Keratinocyte (primary cell): ENCODE data around the gene GRIA4. TPM values are rescaled to one million over a fixed set of nuclear protein-coding genes. Genes with fewer than 3 reads are reported as not detected.

ENCODE experiments used
- DNase-seq: peaks from one replicate; pipeline ENCODE4 v3.0.0-alpha.2; 2011; ENCODE audit warnings: low read depth, missing footprints, low spot score
- FAIRE-seq: peaks from 2 replicates; lab custom pipeline; 2011; peaks lifted over from hg19 to GRCh38; lab: Jason Lieb, UNC
- H2AFZ ChIP-seq: 2 replicates; pipeline ENCODE4 v1.6.0; 2012; ENCODE audit warnings: low read length, control low read depth, inconsistent platforms; ENCODE audit not compliant: control insufficient read depth
- H3K27ac ChIP-seq: 2 replicates; pipeline ENCODE4 v1.5.1; 2011; ENCODE audit warnings: low read length; ENCODE audit not compliant: control insufficient read depth, insufficient read depth
- H3K27me3 ChIP-seq: 3 replicates; pipeline ENCODE4 v1.6.0; 2011; ENCODE audit warnings: low read length; ENCODE audit not compliant: control insufficient read depth, insufficient read depth; ENCODE audit errors: extremely low read depth
- H3K36me3 ChIP-seq, 2 experiments: 2 replicates in 1 of 2; 3 replicates in 1 of 2; pipeline ENCODE4 v1.5.1; 2011; ENCODE audit warnings: low read length in 2 of 2, mild to moderate bottlenecking in 1 of 2; ENCODE audit not compliant: control insufficient read depth in 2 of 2, insufficient read depth in 2 of 2; ENCODE audit errors: extremely low read depth in 1 of 2
- H3K4me1 ChIP-seq: 3 replicates; pipeline ENCODE4 v1.5.1; 2011; ENCODE audit warnings: low read length; ENCODE audit not compliant: control insufficient read depth, insufficient read depth; ENCODE audit errors: extremely low read depth
- H3K4me2 ChIP-seq: 3 replicates; pipeline ENCODE4 v1.6.0; 2011; ENCODE audit warnings: low read depth, low read length; ENCODE audit not compliant: control insufficient read depth, insufficient read depth; ENCODE audit errors: extremely low read depth
- H3K4me3 ChIP-seq, 3 experiments: fragments of 200-600 bp in 1 of 3; sonication (generic) in 1 of 3; 2 replicates in 2 of 3; 3 replicates in 1 of 3; pipeline ENCODE4 v1.5.1; 2011 to 2016; ENCODE audit warnings: low read length in 3 of 3, mild to moderate bottlenecking in 3 of 3, control low read depth in 2 of 3, inconsistent platforms in 1 of 3, low read depth in 1 of 3, mixed read lengths in 1 of 3, mixed run types in 1 of 3, moderate library complexity in 1 of 3; ENCODE audit not compliant: control insufficient read depth in 2 of 3, insufficient read depth in 2 of 3; ENCODE audit errors: extremely low read depth in 1 of 3
- H3K79me2 ChIP-seq: 2 replicates; pipeline ENCODE4 v1.6.0; 2012; ENCODE audit warnings: low read length; ENCODE audit not compliant: control insufficient read depth, insufficient read depth
- H3K9ac ChIP-seq: 3 replicates; pipeline ENCODE4 v1.6.0; 2011; ENCODE audit warnings: low read length; ENCODE audit not compliant: control insufficient read depth, insufficient read depth; ENCODE audit errors: extremely low read depth
- H3K9me1 ChIP-seq: 3 replicates; pipeline ENCODE4 v1.6.0; 2011; ENCODE audit warnings: low read length; ENCODE audit not compliant: control insufficient read depth, insufficient read depth; ENCODE audit errors: extremely low read depth
- H3K9me3 ChIP-seq: 2 replicates; pipeline ENCODE4 v1.5.1; 2012; ENCODE audit warnings: low read depth, low read length; ENCODE audit not compliant: control insufficient read depth
- H4K20me1 ChIP-seq: 3 replicates; pipeline ENCODE4 v1.6.0; 2011; ENCODE audit warnings: low read length; ENCODE audit not compliant: control insufficient read depth, insufficient read depth; ENCODE audit errors: extremely low read depth
- EZH2 ChIP-seq: IDR thresholded peaks from one replicate; pipeline ENCODE4 v1.6.1; 2012; ENCODE audit warnings: inconsistent platforms, mild to moderate bottlenecking, low read length, moderate library complexity
- dilution Hi-C: fragments of 300-500 bp; cut with MboI; formaldehyde crosslinking; loops from one replicate; pipeline ENCODE4 v1.7.0; 2020; ENCODE audit warnings: low sequenced_read_pairs; ENCODE audit not compliant: extremely low pct_ligation_motif_present
- polyA plus RNA-seq, 5 experiments: library from polyadenylated mRNA; depleted of rRNA in 3 of 5; stranded (reverse) in 3 of 5; stranded (forward) in 1 of 5; unstranded in 1 of 5; fragments of >200 nt; gene quantifications; 1 replicate in 1 of 5; 2 replicates in 3 of 5; 3 replicates in 1 of 5; pipeline versions ENCODE4 v1.2.1 to v1.2.3, GENCODE V29; 2011 to 2012; ENCODE audit warnings: missing spikeins in 2 of 5, low read depth in 1 of 5, low replicate concordance in 1 of 5
- TF ChIP-seq, protein P1 (sequence below), 3 experiments: IDR thresholded peaks in 1 of 3; conservative IDR thresholded peaks in 1 of 3; optimal IDR thresholded peaks in 1 of 3; 2 replicates in 2 of 3; 3 replicates in 1 of 3; pipeline versions ENCODE3 to v1.5.1; 2011; ENCODE audit warnings: low read length in 3 of 3, mild to moderate bottlenecking in 3 of 3, moderate library complexity in 2 of 3, control low read depth in 1 of 3, inconsistent platforms in 1 of 3; ENCODE audit not compliant: insufficient read depth in 2 of 3; ENCODE audit errors: extremely low read depth in 1 of 3

GRIA4 gene
- polyA plus RNA-seq, 1 donor (not counting 4 experiments of a cell fraction or from before 2014, with no cell fraction given), result not detected

DNA sequence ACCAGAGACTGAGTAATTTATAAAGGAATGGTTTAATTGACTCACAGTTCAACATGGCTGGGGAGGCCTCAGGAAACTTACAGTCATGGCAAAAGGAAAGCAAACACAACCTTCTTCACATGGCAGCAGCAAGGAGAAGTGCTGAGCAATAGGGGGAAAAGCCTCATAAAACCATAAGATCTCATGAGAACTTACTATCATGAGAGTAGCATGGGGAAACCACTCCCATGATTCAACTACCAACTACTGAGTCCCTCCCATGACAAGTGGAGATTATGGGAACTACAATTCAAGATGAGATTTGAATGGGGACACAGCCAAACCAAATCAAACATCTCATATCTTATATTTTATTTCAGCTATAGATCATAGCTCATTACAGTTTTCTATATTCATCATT, 33.0 kb downstream of the GRIA4 start:
- H2AFZ ChIP-seq, result no peak overlapping the region
- dilution Hi-C loops, result no loop called here

DNA sequence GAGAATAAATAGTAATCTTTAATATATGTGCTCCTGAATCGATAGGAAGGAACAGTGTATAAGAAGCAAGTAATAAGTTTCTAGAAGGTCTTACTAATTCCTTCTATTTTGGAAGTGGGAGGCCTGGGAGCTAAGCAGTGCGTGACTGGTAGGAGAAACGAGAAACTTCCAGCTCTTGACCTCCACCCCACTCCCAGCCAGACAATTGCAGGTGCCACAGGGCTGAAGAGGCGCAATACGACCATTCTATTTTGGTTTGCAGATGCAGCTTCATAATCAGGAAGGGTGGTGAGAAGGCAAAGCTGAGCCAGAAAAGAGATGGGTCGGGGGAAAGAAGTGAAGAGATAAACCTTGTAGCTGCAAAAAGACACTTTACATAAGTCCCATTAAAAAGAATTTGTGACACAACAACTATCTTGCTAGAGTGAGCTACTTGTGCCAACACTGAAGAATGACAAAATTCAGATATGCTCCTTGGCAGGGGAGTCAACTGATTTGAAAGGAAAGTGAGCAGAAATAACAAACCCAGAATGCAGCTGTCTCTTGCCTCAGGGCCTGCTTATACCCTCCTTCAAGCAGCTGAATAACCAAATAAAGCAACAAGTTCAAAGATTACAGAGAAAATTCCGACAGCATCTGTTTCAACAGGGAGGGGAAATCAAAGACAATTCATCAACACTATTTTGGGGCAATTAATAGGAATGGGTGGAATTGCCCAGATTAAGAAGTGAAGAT, 35.1 kb downstream of the GRIA4 start:
- Histone ChIP-seq H3K9me3 (no peaks in the 10 kb centered on the region), H3K4me1 (no peaks in the 10 kb centered on the region), H3K27me3 (no peaks in the 10 kb centered on the region), H3K9me1 (no peaks in the 10 kb centered on the region), H3K36me3 (no peaks in the 10 kb centered on the region), H3K4me3 (no peak overlapping the region), H3K79me2 (no peaks in the 10 kb centered on the region), H2AFZ (no peak overlapping the region), H3K27ac (no peak overlapping the region), H4K20me1 (no peaks in the 10 kb centered on the region), H3K9ac (no peak overlapping the region), H3K4me2 (no peak overlapping the region)
- dilution Hi-C loops, result no loop called here
- no peak for DNase-seq
- TF ChIP-seq, protein P1, sequence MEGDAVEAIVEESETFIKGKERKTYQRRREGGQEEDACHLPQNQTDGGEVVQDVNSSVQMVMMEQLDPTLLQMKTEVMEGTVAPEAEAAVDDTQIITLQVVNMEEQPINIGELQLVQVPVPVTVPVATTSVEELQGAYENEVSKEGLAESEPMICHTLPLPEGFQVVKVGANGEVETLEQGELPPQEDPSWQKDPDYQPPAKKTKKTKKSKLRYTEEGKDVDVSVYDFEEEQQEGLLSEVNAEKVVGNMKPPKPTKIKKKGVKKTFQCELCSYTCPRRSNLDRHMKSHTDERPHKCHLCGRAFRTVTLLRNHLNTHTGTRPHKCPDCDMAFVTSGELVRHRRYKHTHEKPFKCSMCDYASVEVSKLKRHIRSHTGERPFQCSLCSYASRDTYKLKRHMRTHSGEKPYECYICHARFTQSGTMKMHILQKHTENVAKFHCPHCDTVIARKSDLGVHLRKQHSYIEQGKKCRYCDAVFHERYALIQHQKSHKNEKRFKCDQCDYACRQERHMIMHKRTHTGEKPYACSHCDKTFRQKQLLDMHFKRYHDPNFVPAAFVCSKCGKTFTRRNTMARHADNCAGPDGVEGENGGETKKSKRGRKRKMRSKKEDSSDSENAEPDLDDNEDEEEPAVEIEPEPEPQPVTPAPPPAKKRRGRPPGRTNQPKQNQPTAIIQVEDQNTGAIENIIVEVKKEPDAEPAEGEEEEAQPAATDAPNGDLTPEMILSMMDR (optimal IDR thresholded peaks at IDR 0.05 in 1 of 3, IDR thresholded peaks at IDR 0.05 in 1 of 3, conservative IDR thresholded peaks at IDR 0.05 in 1 of 3; ENCODE audit: extremely low read depth in 1 of 3, insufficient read depth in 2 of 3, low read length in 3 of 3), result no peak
- TF ChIP-seq EZH2, result no peak
- FAIRE-seq, result no peak

More for the DNA sequence above, 33.0 kb downstream of the GRIA4 start:
- TF ChIP-seq, protein P1 (optimal IDR thresholded peaks at IDR 0.05 in 1 of 3, IDR thresholded peaks at IDR 0.05 in 1 of 3, conservative IDR thresholded peaks at IDR 0.05 in 1 of 3; ENCODE audit: extremely low read depth in 1 of 3, insufficient read depth in 2 of 3, low read length in 3 of 3), result no peak
- no peak for TF ChIP-seq EZH2
- Histone ChIP-seq H3K27ac (no peak overlapping the region), H3K9me3 (no peaks in the 10 kb centered on the region), H3K9me1 (no peaks in the 10 kb centered on the region), H3K4me2 (no peak overlapping the region), H3K36me3 (no peaks in the 10 kb centered on the region), H3K4me1 (no peaks in the 10 kb centered on the region), H3K4me3 (no peak overlapping the region), H4K20me1 (no peaks in the 10 kb centered on the region), H3K9ac (no peak overlapping the region), H3K27me3 (no peaks in the 10 kb centered on the region), H3K79me2 (no peaks in the 10 kb centered on the region)
- DNase-seq (no peak), FAIRE-seq (no peak)
